Endothelial cell of umbilical vein (primary cell): ENCODE measurements around the gene C14orf132. TPM values are rescaled to one million over a fixed set of nuclear protein-coding genes. Genes with fewer than 3 reads are reported as not detected.

Experiments used
- BruUV-seq: library from RNA; stranded (reverse); fragments of 400-500 nt; replicated peaks from 2 replicates; lab custom pipeline; 2021; lab: Mats Ljungman, UMichigan
- CTCF ChIA-PET: fragments of 300-600, 350-600 bp; sonication (Branson Sonifier 250); formaldehyde crosslinking; loops from one replicate; lab custom pipeline; 2021; ENCODE audit warnings: antibody characterized with exemption, inconsistent platforms; lab: Charles Lee
- POLR2A ChIA-PET: fragments of 300-600, 350-600 bp; sonication (Branson Sonifier 250); formaldehyde crosslinking; loops from one replicate; lab custom pipeline; 2021; ENCODE audit warnings: antibody characterized with exemption, inconsistent platforms; lab: Charles Lee
- DNase-seq: peaks from one replicate; pipeline ENCODE4 v3.0.0-alpha.2; 2011; ENCODE audit warnings: low read depth, low spot score
- FAIRE-seq: peaks from 2 replicates; lab custom pipeline; 2011; peaks lifted over from hg19 to GRCh38; lab: Jason Lieb, UNC
- H2AFZ ChIP-seq: 2 replicates; pipeline ENCODE4 v1.6.0; 2012; ENCODE audit warnings: low read depth, low read length, control low read depth, inconsistent platforms
- H3K27ac ChIP-seq: 2 replicates; pipeline ENCODE4 v1.5.1; 2011; ENCODE audit warnings: low read depth, mild to moderate bottlenecking, control low read depth, low read length, moderate library complexity; ENCODE audit not compliant: insufficient read depth
- H3K27me3 ChIP-seq, 2 experiments: 2 replicates each; pipeline versions ENCODE4 v1.6.0 to v1.6.1; 2011; ENCODE audit warnings: low read length in 2 of 2, mixed read lengths in 1 of 2; ENCODE audit not compliant: control insufficient read depth in 2 of 2, insufficient read depth in 2 of 2
- H3K36me3 ChIP-seq, 2 experiments: 2 replicates in 1 of 2; 3 replicates in 1 of 2; pipeline ENCODE4 v1.5.1; 2011; ENCODE audit warnings: low read length in 2 of 2, mild to moderate bottlenecking in 1 of 2, moderate library complexity in 1 of 2; ENCODE audit not compliant: control insufficient read depth in 2 of 2, insufficient read depth in 2 of 2; ENCODE audit errors: extremely low read depth in 1 of 2
- H3K4me1 ChIP-seq: 3 replicates; pipeline ENCODE4 v1.5.1; 2011; ENCODE audit warnings: mild to moderate bottlenecking, low read length; ENCODE audit not compliant: control insufficient read depth, insufficient read depth; ENCODE audit errors: extremely low read depth
- H3K4me2 ChIP-seq: 2 replicates; pipeline ENCODE4 v1.6.1; 2011; ENCODE audit warnings: low read length, control low read depth, mixed read lengths; ENCODE audit not compliant: insufficient read depth
- H3K4me3 ChIP-seq, 3 experiments: fragments of 200-600 bp in 1 of 3; sonication (generic), shearing (Covaris generic) in 1 of 3; replicated peaks in 1 of 3; 2 replicates each; pipeline ENCODE4 v1.5.1; 2011 to 2016; ENCODE audit warnings: control low read depth in 3 of 3, low read length in 3 of 3, mild to moderate bottlenecking in 2 of 3, inconsistent platforms in 1 of 3, low read depth in 1 of 3, moderate library complexity in 1 of 3; ENCODE audit not compliant: insufficient read depth in 1 of 3
- H3K79me2 ChIP-seq: 2 replicates; pipeline ENCODE4 v1.6.0; 2012; ENCODE audit warnings: low read length, inconsistent platforms; ENCODE audit not compliant: control insufficient read depth, insufficient read depth
- H3K9ac ChIP-seq: replicated peaks from 2 replicates; pipeline ENCODE3; 2011; ENCODE audit warnings: low read length, control low read depth; ENCODE audit not compliant: insufficient read depth; ENCODE audit errors: extremely low read depth
- H3K9me1 ChIP-seq: replicated peaks from 3 replicates; pipeline ENCODE4 v1.6.0; 2011; ENCODE audit warnings: mild to moderate bottlenecking, low read length; ENCODE audit not compliant: control insufficient read depth, insufficient read depth; ENCODE audit errors: extremely low read depth
- H3K9me3 ChIP-seq: replicated peaks from 2 replicates; pipeline ENCODE4 v1.5.1; 2012; ENCODE audit warnings: low read length, inconsistent platforms; ENCODE audit not compliant: control insufficient read depth, insufficient read depth
- H4K20me1 ChIP-seq: replicated peaks from 2 replicates; pipeline ENCODE3; 2011; ENCODE audit warnings: mild to moderate bottlenecking, low read length; ENCODE audit not compliant: control insufficient read depth, insufficient read depth; ENCODE audit errors: extremely low read depth
- EZH2 ChIP-seq: IDR thresholded peaks from 2 replicates; pipeline ENCODE4 v1.6.1; 2012; ENCODE audit warnings: borderline replicate concordance, low read depth, mild to moderate bottlenecking, moderate library complexity, low read length, inconsistent platforms; ENCODE audit not compliant: severe bottlenecking
- FOS ChIP-seq: IDR thresholded peaks from 2 replicates; pipeline ENCODE4 v1.6.1; 2011; ENCODE audit warnings: mild to moderate bottlenecking, low read length, moderate library complexity, borderline replicate concordance; ENCODE audit not compliant: insufficient read depth
- GATA2 ChIP-seq: IDR thresholded peaks from 2 replicates; pipeline ENCODE4 v1.7.0; 2011; ENCODE audit warnings: low read depth, mild to moderate bottlenecking, moderate library complexity, mixed read lengths, low read length; ENCODE audit not compliant: insufficient read length, insufficient read depth
- JUN ChIP-seq: IDR thresholded peaks from 2 replicates; pipeline ENCODE4 v1.6.1; 2011; ENCODE audit warnings: borderline replicate concordance, low read depth; ENCODE audit not compliant: insufficient read length, insufficient read depth
- MYC ChIP-seq: IDR thresholded peaks from one replicate; pipeline ENCODE4 v1.6.1; 2011; ENCODE audit warnings: mild to moderate bottlenecking, low read depth, low read length
- POLR2A ChIP-seq: IDR thresholded peaks from 2 replicates; pipeline ENCODE4 v1.6.1; 2012; ENCODE audit warnings: low read depth, mild to moderate bottlenecking, control low read depth, low read length
- POLR2AphosphoS5 ChIP-seq: IDR thresholded peaks from 2 replicates; pipeline ENCODE4 v1.6.1; 2012; ENCODE audit warnings: low read depth, mild to moderate bottlenecking, control low read depth, low read length, moderate library complexity; ENCODE audit not compliant: insufficient read depth
- dilution Hi-C: fragments of 300-500 bp; cut with MboI; formaldehyde crosslinking; loops from one replicate; pipeline ENCODE4 v1.15.0; 2019; ENCODE audit warnings: low sequenced_read_pairs; ENCODE audit not compliant: extremely low pct_ligation_motif_present
- intact Hi-C: fragments of 100-400 bp; cut with micrococcal nuclease; formaldehyde crosslinking; loops from one replicate; pipeline ENCODE4 v1.10.0; 2022
- polyA plus RNA-seq, 4 experiments: library from polyadenylated mRNA; depleted of rRNA in 3 of 4; stranded (reverse) in 3 of 4; unstranded in 1 of 4; fragments of >200 nt; gene quantifications; 2 replicates each; pipeline versions ENCODE4 v1.2.1 to v1.2.3, GENCODE V29; 2011 to 2012; ENCODE audit warnings: missing spikeins in 1 of 4
- total RNA-seq: library from RNA; stranded (reverse); gene quantifications from 2 replicates; pipeline ENCODE4 v1.2.3, GENCODE V29; 2021
- TF ChIP-seq, protein P1 (sequence below): IDR thresholded peaks from 2 replicates; pipeline ENCODE4 v1.6.1; 2011; ENCODE audit not compliant: insufficient read depth, insufficient read length
- TF ChIP-seq, protein P2 (sequence below), 2 donors: IDR thresholded peaks; 1 replicate in 1 of 2; 2 replicates in 1 of 2; pipeline ENCODE4 v1.5.1; 2011; ENCODE audit warnings: low read length in 2 of 2, mild to moderate bottlenecking in 2 of 2, moderate library complexity in 2 of 2, control low read depth in 1 of 2, inconsistent platforms in 1 of 2, low read depth in 1 of 2; ENCODE audit not compliant: insufficient read depth in 1 of 2; ENCODE audit errors: extremely low read depth in 1 of 2

Gene C14orf132
- total and polyA plus RNA-seq, 2 donors (not counting 3 experiments of a cell fraction or from before 2014, with no cell fraction given) = 3.2 to 7.6 TPM

DNA sequence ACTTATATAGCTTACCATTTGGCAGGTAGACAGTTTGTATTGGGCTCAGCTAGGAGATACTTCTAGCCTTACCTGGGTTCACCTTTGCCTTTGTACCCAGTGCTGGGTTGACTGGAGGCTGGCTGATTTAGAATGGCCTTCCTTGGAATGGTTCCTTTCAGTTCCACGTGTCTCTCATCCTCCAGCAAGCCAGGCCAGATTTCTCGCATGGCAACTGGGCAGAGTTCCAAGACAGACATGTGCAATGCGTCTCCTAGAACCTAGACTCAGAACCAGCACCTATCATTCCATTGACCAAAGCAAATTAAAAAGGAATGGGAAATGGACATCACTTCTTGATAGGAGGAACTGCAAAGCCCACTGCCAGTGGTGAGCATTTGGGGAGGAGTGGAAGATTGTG is 86.4 kb downstream of the C14orf132 start:
- BruUV-seq = no TSS peak
- Histone ChIP-seq H3K4me3 (no peak overlapping the region), H3K79me2 (no peaks in the 10 kb centered on the region), H3K4me2 (no peak overlapping the region), H3K27me3 (no peaks in the 10 kb centered on the region), H3K4me1 (no peaks in the 10 kb centered on the region), H3K27ac (no peak overlapping the region), H3K9ac (no peak overlapping the region), H4K20me1 (no peaks in the 10 kb centered on the region), H2AFZ (no peak overlapping the region), H3K9me1 (no peaks in the 10 kb centered on the region), H3K9me3 (no peaks in the 10 kb centered on the region), H3K36me3 (no peaks in the 10 kb centered on the region)
- DNase-seq = no peak
- POLR2A ChIA-PET = no interaction called here
- FAIRE-seq = no peak
- intact Hi-C loops = no loop called here
- TF ChIP-seq POLR2AphosphoS5 = no peak
- TF ChIP-seq FOS = no peak
- TF ChIP-seq, protein P1, sequence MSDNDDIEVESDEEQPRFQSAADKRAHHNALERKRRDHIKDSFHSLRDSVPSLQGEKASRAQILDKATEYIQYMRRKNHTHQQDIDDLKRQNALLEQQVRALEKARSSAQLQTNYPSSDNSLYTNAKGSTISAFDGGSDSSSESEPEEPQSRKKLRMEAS = no peak
- CTCF ChIA-PET = no interaction called here
- dilution Hi-C loops = no loop called here

DNA sequence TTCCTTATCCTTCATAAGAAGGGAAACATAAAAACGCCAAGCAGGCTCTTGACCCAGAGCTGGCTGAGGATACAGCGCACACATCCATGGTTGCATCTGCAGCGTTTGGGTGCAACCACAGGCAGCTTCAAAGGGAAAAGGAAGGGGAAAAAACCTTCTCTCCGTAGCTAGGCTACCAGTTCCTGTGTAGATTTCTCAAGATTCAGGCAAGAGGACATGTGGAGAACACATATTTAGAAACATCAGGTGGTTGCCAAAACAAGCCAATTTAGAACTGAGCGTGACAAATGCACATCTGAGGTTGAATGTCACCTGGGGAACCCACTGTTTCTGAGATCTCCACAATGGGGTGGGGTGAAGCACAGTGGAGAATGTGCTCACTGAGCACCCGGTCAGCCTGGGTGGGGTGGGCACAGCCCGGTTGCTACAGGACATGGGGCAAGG is 87.2 kb downstream of the C14orf132 start:
- POLR2A ChIA-PET = no interaction called here

More for the DNA sequence above, 87.2 kb downstream of the C14orf132 start:
- no peak for FAIRE-seq
- dilution Hi-C loops = no loop called here
- TF ChIP-seq, protein P1 = no peak
- TF ChIP-seq POLR2A (no peak), MYC (no peak), FOS (no peak), JUN (no peak), POLR2AphosphoS5 (no peak), EZH2 (no peak), GATA2 (no peak)
- TF ChIP-seq, protein P2, sequence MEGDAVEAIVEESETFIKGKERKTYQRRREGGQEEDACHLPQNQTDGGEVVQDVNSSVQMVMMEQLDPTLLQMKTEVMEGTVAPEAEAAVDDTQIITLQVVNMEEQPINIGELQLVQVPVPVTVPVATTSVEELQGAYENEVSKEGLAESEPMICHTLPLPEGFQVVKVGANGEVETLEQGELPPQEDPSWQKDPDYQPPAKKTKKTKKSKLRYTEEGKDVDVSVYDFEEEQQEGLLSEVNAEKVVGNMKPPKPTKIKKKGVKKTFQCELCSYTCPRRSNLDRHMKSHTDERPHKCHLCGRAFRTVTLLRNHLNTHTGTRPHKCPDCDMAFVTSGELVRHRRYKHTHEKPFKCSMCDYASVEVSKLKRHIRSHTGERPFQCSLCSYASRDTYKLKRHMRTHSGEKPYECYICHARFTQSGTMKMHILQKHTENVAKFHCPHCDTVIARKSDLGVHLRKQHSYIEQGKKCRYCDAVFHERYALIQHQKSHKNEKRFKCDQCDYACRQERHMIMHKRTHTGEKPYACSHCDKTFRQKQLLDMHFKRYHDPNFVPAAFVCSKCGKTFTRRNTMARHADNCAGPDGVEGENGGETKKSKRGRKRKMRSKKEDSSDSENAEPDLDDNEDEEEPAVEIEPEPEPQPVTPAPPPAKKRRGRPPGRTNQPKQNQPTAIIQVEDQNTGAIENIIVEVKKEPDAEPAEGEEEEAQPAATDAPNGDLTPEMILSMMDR (IDR thresholded peaks at IDR 0.05; ENCODE audit: extremely low read depth in 1 of 2, insufficient read depth in 1 of 2, low read depth in 1 of 2, low read length in 2 of 2) = no peak
- no peaks in the 10 kb centered on the region for H3K9me3 ChIP-seq
- no peaks in the 10 kb centered on the region for H3K4me1 ChIP-seq
- H3K36me3 ChIP-seq = no peaks in the 10 kb centered on the region
- no TSS peak for BruUV-seq
- peak; percentile 50 for DNase-seq
- H3K4me2 ChIP-seq = no peak overlapping the region
- no peaks in the 10 kb centered on the region for H4K20me1 ChIP-seq
- H3K9ac ChIP-seq = no peak overlapping the region
- intact Hi-C loops = loop anchor here (1.0 kb wide), 2 partner anchors 9 to 19 kb away; no protein-coding TSS in a partner anchor
- CTCF ChIA-PET = interaction anchor here (0.9 kb wide), 1 partner anchor 9 kb away, joined by 3 read pairs; no protein-coding TSS in a partner anchor
- H3K27me3 ChIP-seq = no peaks in the 10 kb centered on the region
- H2AFZ ChIP-seq = no peak overlapping the region
- no peaks in the 10 kb centered on the region for H3K9me1 ChIP-seq
- no peak overlapping the region for H3K27ac ChIP-seq
- no peak overlapping the region for H3K4me3 ChIP-seq
- no peaks in the 10 kb centered on the region for H3K79me2 ChIP-seq
